WTC11 (cell line): ENCODE measurements around the gene CAPSL. TPM values are rescaled to one million over a fixed set of nuclear protein-coding genes. Genes with fewer than 3 reads are reported as not detected.

ENCODE experiments used
- ATAC-seq: fragments of 200-7000 bp; cut with Tn5 transposase; 2 replicates; pipeline ENCODE4 v1.10.0; 2021; ENCODE audit warnings: mild to moderate bottlenecking, moderate library complexity
- CTCF ChIA-PET: fragments of 300-600 bp; sonication (Branson Sonifier 250); formaldehyde crosslinking; loops from one replicate; lab custom pipeline; 2021; ENCODE audit warnings: antibody characterized with exemption; lab: Charles Lee
- POLR2A ChIA-PET: fragments of 350-600 bp; sonication (Branson Sonifier 250); formaldehyde crosslinking; loops from one replicate; lab custom pipeline; 2021; ENCODE audit warnings: antibody characterized with exemption; lab: Charles Lee
- DNase-seq: peaks from one replicate; pipeline ENCODE4 v3.0.0; 2021; ENCODE audit warnings: low spot score
- H3K27ac Mint-ChIP-seq: 2 replicates; pipeline ENCODE4 v1.8.0; 2021; ENCODE audit warnings: mixed read lengths
- H3K27me3 Mint-ChIP-seq: 2 replicates; pipeline ENCODE4 v1.8.0; 2021; ENCODE audit warnings: low read depth, mild to moderate bottlenecking, moderate library complexity, mixed read lengths
- H3K36me3 Mint-ChIP-seq: 2 replicates; pipeline ENCODE4 v1.8.0; 2021; ENCODE audit warnings: mixed read lengths
- H3K4me1 Mint-ChIP-seq: 2 replicates; pipeline ENCODE4 v1.8.0; 2022; ENCODE audit warnings: mixed read lengths
- H3K4me3 Mint-ChIP-seq: 2 replicates; pipeline ENCODE4 v1.8.0; 2021; ENCODE audit warnings: mild to moderate bottlenecking, moderate library complexity, mixed read lengths
- H3K9me3 Mint-ChIP-seq: 2 replicates; pipeline ENCODE4 v1.8.0; 2021; ENCODE audit warnings: mixed read lengths
- GABPB1 ChIP-seq: sonication (generic); formaldehyde crosslinking; IDR thresholded peaks from 2 replicates; pipeline ENCODE4 v1.8.1; 2023; ENCODE audit warnings: mild to moderate bottlenecking, missing genetic modification reagents
- GRHL2 ChIP-seq: fragments of 250-450 bp; sonication (Bioruptor Pico); IDR thresholded peaks from 2 replicates; pipeline ENCODE4 v1.8.0; 2022; ENCODE audit warnings: mild to moderate bottlenecking, moderate library complexity; ENCODE audit not compliant: insufficient replicate concordance, severe bottlenecking
- NR2C2 ChIP-seq: sonication (generic); formaldehyde crosslinking; IDR thresholded peaks from 2 replicates; pipeline ENCODE4 v1.8.0; 2022; ENCODE audit warnings: mild to moderate bottlenecking, missing genetic modification reagents
- SMAD3 ChIP-seq: sonication (generic); formaldehyde crosslinking; IDR thresholded peaks from 2 replicates; pipeline ENCODE4 v1.8.0; 2022; ENCODE audit warnings: missing genetic modification reagents, mild to moderate bottlenecking, borderline replicate concordance
- ZNF219 ChIP-seq: sonication (generic); formaldehyde crosslinking; IDR thresholded peaks from 2 replicates; pipeline ENCODE4 v1.8.0; 2023; ENCODE audit warnings: missing genetic modification reagents, mild to moderate bottlenecking, borderline replicate concordance
- ZNF232 ChIP-seq: sonication (generic); formaldehyde crosslinking; IDR thresholded peaks from 2 replicates; pipeline ENCODE4 v1.8.0; 2022; ENCODE audit warnings: mild to moderate bottlenecking, missing genetic modification reagents
- total RNA-seq: library from RNA; stranded (reverse); gene quantifications from 3 replicates; pipeline ENCODE4 v1.2.3, GENCODE V29; 2021
- TF ChIP-seq, protein P1 (sequence below): sonication (generic); formaldehyde crosslinking; conservative IDR thresholded peaks from 2 replicates; pipeline ENCODE4 v1.8.1; 2023; ENCODE audit warnings: mild to moderate bottlenecking, low read depth, missing genetic modification reagents, moderate library complexity
- TF ChIP-seq, protein P2 (sequence below): sonication (generic); formaldehyde crosslinking; IDR thresholded peaks from 2 replicates; pipeline ENCODE4 v1.8.1; 2022; ENCODE audit warnings: low read depth, mild to moderate bottlenecking, moderate library complexity, missing genetic modification reagents, borderline replicate concordance
- TF ChIP-seq, protein P3 (sequence below): sonication (generic); formaldehyde crosslinking; IDR thresholded peaks from 2 replicates; pipeline ENCODE4 v1.8.0; 2022; ENCODE audit warnings: mild to moderate bottlenecking, missing genetic modification reagents
- TF ChIP-seq, protein P4 (sequence below): sonication (generic); formaldehyde crosslinking; IDR thresholded peaks from 2 replicates; pipeline ENCODE4 v1.8.0; 2022; ENCODE audit warnings: missing genetic modification reagents
- TF ChIP-seq, protein P5 (sequence below): sonication (generic); formaldehyde crosslinking; IDR thresholded peaks from 2 replicates; pipeline ENCODE4 v1.8.1; 2023; ENCODE audit warnings: mild to moderate bottlenecking, missing genetic modification reagents, borderline replicate concordance
- TF ChIP-seq, protein P6 (sequence below): fragments of 250-450 bp; sonication (Bioruptor Pico); IDR thresholded peaks from 2 replicates; pipeline ENCODE4 v2.1.2; 2022; ENCODE audit warnings: mild to moderate bottlenecking, moderate library complexity

CAPSL gene
- total RNA-seq, 1 experiment from 2014 or later: not detected

DNA sequence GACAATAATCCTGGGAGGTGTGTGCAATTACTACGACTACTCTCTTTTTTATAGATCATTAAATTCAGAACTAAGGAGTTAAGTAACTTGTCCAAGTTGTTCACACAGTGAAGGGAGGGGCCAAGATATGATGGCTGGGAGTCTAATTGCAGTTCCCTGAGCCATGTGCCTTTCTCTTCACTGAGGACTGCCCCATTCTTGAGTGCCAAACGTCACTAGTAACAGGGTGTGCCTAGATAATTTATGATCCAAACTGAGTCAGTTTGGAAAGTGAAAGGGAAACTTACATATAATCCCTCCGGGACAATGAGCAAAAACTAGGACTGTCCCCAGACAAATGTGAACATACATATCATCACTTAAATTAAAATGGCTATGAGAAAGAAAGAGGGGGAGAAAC lies 61.5 kb downstream of the CAPSL start:
- ATAC-seq: no peak
- Mint-ChIP-seq H3K9me3 (peaks cover under 1% of the 10 kb centered on the region; the same call in 1 of the 2 replicates), H3K4me3 (no peak overlapping the region), H3K27ac (no peak overlapping the region)
- TF ChIP-seq, protein P1, sequence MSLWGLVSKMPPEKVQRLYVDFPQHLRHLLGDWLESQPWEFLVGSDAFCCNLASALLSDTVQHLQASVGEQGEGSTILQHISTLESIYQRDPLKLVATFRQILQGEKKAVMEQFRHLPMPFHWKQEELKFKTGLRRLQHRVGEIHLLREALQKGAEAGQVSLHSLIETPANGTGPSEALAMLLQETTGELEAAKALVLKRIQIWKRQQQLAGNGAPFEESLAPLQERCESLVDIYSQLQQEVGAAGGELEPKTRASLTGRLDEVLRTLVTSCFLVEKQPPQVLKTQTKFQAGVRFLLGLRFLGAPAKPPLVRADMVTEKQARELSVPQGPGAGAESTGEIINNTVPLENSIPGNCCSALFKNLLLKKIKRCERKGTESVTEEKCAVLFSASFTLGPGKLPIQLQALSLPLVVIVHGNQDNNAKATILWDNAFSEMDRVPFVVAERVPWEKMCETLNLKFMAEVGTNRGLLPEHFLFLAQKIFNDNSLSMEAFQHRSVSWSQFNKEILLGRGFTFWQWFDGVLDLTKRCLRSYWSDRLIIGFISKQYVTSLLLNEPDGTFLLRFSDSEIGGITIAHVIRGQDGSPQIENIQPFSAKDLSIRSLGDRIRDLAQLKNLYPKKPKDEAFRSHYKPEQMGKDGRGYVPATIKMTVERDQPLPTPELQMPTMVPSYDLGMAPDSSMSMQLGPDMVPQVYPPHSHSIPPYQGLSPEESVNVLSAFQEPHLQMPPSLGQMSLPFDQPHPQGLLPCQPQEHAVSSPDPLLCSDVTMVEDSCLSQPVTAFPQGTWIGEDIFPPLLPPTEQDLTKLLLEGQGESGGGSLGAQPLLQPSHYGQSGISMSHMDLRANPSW (CRISPR knock-in tag): no peak
- TF ChIP-seq GABPB1 (CRISPR knock-in tag) (no peak), GRHL2 (CRISPR knock-in tag) (no peak), ZNF219 (CRISPR knock-in tag) (no peak), NR2C2 (CRISPR knock-in tag) (no peak), ZNF232 (no peak), SMAD3 (no peak)
- TF ChIP-seq, protein P2, sequence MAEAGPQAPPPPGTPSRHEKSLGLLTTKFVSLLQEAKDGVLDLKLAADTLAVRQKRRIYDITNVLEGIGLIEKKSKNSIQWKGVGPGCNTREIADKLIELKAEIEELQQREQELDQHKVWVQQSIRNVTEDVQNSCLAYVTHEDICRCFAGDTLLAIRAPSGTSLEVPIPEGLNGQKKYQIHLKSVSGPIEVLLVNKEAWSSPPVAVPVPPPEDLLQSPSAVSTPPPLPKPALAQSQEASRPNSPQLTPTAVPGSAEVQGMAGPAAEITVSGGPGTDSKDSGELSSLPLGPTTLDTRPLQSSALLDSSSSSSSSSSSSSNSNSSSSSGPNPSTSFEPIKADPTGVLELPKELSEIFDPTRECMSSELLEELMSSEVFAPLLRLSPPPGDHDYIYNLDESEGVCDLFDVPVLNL (CRISPR knock-in tag): no peak
- TF ChIP-seq, protein P3, sequence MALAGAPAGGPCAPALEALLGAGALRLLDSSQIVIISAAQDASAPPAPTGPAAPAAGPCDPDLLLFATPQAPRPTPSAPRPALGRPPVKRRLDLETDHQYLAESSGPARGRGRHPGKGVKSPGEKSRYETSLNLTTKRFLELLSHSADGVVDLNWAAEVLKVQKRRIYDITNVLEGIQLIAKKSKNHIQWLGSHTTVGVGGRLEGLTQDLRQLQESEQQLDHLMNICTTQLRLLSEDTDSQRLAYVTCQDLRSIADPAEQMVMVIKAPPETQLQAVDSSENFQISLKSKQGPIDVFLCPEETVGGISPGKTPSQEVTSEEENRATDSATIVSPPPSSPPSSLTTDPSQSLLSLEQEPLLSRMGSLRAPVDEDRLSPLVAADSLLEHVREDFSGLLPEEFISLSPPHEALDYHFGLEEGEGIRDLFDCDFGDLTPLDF: no peak
- TF ChIP-seq, protein P4, sequence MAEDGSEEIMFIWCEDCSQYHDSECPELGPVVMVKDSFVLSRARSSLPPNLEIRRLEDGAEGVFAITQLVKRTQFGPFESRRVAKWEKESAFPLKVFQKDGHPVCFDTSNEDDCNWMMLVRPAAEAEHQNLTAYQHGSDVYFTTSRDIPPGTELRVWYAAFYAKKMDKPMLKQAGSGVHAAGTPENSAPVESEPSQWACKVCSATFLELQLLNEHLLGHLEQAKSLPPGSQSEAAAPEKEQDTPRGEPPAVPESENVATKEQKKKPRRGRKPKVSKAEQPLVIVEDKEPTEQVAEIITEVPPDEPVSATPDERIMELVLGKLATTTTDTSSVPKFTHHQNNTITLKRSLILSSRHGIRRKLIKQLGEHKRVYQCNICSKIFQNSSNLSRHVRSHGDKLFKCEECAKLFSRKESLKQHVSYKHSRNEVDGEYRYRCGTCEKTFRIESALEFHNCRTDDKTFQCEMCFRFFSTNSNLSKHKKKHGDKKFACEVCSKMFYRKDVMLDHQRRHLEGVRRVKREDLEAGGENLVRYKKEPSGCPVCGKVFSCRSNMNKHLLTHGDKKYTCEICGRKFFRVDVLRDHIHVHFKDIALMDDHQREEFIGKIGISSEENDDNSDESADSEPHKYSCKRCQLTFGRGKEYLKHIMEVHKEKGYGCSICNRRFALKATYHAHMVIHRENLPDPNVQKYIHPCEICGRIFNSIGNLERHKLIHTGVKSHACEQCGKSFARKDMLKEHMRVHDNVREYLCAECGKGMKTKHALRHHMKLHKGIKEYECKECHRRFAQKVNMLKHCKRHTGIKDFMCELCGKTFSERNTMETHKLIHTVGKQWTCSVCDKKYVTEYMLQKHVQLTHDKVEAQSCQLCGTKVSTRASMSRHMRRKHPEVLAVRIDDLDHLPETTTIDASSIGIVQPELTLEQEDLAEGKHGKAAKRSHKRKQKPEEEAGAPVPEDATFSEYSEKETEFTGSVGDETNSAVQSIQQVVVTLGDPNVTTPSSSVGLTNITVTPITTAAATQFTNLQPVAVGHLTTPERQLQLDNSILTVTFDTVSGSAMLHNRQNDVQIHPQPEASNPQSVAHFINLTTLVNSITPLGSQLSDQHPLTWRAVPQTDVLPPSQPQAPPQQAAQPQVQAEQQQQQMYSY (CRISPR knock-in tag): no peak
- TF ChIP-seq, protein P5, sequence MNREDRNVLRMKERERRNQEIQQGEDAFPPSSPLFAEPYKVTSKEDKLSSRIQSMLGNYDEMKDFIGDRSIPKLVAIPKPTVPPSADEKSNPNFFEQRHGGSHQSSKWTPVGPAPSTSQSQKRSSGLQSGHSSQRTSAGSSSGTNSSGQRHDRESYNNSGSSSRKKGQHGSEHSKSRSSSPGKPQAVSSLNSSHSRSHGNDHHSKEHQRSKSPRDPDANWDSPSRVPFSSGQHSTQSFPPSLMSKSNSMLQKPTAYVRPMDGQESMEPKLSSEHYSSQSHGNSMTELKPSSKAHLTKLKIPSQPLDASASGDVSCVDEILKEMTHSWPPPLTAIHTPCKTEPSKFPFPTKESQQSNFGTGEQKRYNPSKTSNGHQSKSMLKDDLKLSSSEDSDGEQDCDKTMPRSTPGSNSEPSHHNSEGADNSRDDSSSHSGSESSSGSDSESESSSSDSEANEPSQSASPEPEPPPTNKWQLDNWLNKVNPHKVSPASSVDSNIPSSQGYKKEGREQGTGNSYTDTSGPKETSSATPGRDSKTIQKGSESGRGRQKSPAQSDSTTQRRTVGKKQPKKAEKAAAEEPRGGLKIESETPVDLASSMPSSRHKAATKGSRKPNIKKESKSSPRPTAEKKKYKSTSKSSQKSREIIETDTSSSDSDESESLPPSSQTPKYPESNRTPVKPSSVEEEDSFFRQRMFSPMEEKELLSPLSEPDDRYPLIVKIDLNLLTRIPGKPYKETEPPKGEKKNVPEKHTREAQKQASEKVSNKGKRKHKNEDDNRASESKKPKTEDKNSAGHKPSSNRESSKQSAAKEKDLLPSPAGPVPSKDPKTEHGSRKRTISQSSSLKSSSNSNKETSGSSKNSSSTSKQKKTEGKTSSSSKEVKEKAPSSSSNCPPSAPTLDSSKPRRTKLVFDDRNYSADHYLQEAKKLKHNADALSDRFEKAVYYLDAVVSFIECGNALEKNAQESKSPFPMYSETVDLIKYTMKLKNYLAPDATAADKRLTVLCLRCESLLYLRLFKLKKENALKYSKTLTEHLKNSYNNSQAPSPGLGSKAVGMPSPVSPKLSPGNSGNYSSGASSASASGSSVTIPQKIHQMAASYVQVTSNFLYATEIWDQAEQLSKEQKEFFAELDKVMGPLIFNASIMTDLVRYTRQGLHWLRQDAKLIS (CRISPR knock-in tag): no peak
- TF ChIP-seq, protein P6, sequence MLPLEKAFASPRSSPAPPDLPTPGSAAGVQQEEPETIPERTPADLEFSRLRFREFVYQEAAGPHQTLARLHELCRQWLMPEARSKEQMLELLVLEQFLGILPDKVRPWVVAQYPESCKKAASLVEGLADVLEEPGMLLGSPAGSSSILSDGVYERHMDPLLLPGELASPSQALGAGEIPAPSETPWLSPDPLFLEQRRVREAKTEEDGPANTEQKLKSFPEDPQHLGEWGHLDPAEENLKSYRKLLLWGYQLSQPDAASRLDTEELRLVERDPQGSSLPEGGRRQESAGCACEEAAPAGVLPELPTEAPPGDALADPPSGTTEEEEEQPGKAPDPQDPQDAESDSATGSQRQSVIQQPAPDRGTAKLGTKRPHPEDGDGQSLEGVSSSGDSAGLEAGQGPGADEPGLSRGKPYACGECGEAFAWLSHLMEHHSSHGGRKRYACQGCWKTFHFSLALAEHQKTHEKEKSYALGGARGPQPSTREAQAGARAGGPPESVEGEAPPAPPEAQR (CRISPR knock-in tag): no peak
- TF ChIP-seq, all 79 proteins: peak for 0
- H3K4me1 Mint-ChIP-seq: no peaks in the 10 kb centered on the region
- POLR2A ChIA-PET: no interaction called here
- no peaks in the 10 kb centered on the region for H3K36me3 Mint-ChIP-seq
- no peak for DNase-seq
- H3K27me3 Mint-ChIP-seq: no peaks in the 10 kb centered on the region; the same call in 1 of the 2 replicates
- CTCF ChIA-PET: no interaction called here
